PC-3 (cell line): Measurements from ENCODE around the gene MICALL1.

Source experiments
- CTCF ChIP-seq: fragments of 300-600 bp; sonication (generic); conservative IDR thresholded peaks from 2 replicates; pipeline ENCODE4 v1.5.1; 2017; ENCODE audit warnings: antibody characterized with exemption, low read depth, mild to moderate bottlenecking, low read length
- EZH2phosphoT487 ChIP-seq: fragments of 300-600 bp; sonication (generic); IDR thresholded peaks from 2 replicates; pipeline ENCODE4 v1.6.1; 2018; ENCODE audit warnings: mild to moderate bottlenecking, antibody characterized with exemption, low read length, borderline replicate concordance

DNA sequence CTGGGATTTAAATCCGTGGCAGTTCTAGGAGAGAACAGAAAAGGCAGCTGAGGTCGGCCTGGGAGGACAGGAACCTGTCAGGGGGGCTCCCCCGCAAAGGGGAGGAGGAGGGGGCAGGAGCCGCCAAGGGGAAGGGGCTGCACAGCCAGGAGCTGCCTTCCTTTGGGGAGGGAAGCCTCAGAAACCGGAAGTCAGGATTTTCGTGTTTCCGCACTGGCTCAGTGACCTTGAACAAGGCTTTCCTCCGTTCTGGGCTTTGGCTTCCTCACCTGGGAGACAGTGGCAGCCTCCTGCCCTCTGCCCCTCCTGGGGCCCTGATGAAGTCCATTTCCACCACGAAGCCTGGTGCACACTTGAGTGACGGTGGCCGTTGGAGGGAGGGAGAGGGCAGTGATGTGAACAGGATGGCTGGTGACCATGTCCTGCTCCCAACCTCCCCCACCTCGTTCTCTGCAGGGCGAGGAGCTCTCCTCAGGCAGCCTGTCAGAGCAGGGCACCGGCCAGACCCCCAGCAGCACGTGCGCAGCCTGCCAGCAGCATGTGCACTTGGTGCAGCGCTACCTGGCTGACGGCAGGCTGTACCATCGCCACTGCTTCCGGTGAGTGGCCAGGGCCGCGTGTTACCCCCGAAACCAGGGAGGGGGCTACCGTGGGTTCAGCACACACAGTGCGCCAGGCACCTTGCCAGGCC lies 12.6 kb downstream of the MICALL1 start:
- TF ChIP-seq CTCF (no peak), EZH2phosphoT487 (no peak)
